GM21367 (cell line): ENCODE results near the gene ZBTB25.

Experiments used
- ATAC-seq: cut with Tn5 transposase; IDR thresholded peaks from one replicate; pipeline ENCODE4 v1.9.1; 2021; ENCODE audit not compliant: unreplicated experiment

ZBTB25 gene

DNA sequence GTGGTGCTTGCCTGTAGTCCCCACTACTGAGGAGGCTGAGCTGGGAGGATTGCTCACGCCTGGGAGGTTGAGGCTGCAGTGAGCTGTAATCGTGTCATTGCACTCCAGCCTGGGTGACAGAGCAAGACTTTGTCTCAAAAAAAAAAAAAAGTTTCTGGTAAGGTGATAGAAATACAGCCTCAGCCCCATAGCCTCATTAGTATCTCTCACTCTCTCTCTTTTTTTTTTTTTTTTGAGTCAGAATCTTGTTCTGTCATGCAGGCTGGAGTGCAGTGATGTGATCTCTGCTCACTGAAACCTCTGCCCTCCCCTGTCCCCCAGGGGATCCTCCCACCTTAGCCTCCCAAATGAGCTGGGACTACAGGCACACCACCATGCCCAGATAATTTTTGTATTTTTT lies 96.3 kb downstream of the ZBTB25 start:
- ATAC-seq, result no peak

DNA sequence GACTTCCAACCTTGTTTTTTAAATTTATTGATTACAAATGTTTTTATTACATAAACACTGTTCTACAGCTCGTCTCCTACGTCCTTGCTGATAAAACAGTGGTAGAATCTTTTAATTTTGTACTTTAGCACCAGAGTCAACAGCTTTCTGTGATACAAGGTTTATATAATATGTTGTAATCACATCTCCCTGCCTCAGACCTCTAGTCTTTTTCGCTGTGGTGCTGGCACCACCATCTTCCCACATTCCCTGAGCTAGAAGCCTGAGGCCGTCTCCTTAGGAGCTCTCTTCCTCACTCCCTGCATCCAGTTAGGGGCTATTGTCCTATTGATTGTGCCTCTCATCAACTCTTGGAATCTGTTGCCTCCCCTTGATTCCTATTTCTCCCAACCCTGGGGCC lies 98.3 kb downstream of the ZBTB25 start:
- ATAC-seq, result no peak

DNA sequence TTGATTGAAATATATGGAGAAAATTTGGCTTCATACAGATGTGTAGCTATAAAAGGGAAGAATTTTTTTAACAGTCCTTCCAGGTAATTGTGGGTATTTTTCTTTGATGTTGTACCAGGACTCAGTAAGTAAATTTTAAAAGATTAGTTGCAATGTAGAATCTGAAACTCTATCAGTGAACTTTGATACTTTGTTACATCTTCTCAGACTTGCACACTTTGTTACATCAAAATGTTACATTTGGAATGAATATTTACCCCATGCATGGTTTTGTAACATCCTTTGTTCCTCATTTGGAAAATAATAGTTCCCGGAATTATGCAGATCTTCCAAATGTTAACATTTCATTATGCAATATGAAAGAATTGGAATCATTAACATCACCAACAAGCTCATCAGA lies 101.7 kb downstream of the ZBTB25 start:
- no peak for ATAC-seq

DNA sequence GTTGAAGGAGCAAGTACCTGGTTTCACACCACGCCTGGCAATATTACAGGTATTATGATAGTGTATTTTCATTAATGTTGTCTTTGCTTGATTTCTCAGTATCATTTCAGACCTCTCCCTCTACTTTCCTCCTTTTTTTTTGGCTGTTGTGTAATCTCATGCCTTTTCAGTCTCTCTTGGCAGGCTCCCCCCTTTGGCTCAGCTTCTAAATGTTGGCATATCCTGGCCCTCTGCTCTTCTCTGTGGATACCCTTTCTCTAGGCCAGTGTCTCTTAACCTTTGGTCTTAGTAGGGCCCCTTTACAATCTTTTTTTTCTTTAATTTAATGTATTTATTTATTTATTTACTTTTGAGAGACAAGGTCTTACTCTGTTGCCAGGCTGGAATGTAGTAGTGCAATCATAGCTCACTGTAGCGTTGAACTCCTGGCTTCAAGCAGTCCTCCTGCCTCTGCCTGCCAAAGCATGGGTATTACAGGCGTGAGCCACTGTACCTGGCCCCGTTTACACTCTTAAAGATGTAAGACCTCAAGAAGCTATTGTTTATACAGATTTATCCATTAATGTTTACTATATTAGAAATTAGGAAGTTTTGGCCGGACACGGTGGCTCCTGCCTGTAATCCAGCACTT lies 102.7 kb downstream of the ZBTB25 start:
- ATAC-seq, result no peak
